Neural crest cell (in vitro differentiated cells): ENCODE measurements around the gene CLSTN2. TPM values are rescaled to one million over a fixed set of nuclear protein-coding genes. Genes with fewer than 3 reads are reported as not detected.

Experiments
- DNase-seq: peaks from one replicate; pipeline ENCODE4 v3.0.0; 2021; ENCODE audit warnings: low read depth, mixed read lengths, low spot score
- H3K27ac Mint-ChIP-seq: one replicate; pipeline ENCODE4 v1.8.0; 2021; ENCODE audit warnings: mild to moderate bottlenecking, mixed read lengths; ENCODE audit not compliant: unreplicated experiment
- H3K27me3 Mint-ChIP-seq: 2 replicates; pipeline ENCODE4 v1.8.0; 2021; ENCODE audit warnings: low read depth, mild to moderate bottlenecking, mixed read lengths
- H3K36me3 Mint-ChIP-seq: 2 replicates; pipeline ENCODE4 v1.8.0; 2021; ENCODE audit warnings: low read depth, mild to moderate bottlenecking, mixed read lengths
- H3K4me1 Mint-ChIP-seq: 2 replicates; pipeline ENCODE4 v1.8.0; 2021; ENCODE audit warnings: mixed read lengths
- H3K4me3 Mint-ChIP-seq: one replicate; pipeline ENCODE4 v1.8.0; 2021; ENCODE audit warnings: mild to moderate bottlenecking, mixed read lengths
- H3K9me3 Mint-ChIP-seq: 2 replicates; pipeline ENCODE4 v1.8.0; 2021; ENCODE audit warnings: mixed read lengths
- total RNA-seq: library from RNA; stranded (reverse); gene quantifications from 2 replicates; pipeline ENCODE4 v1.2.1, GENCODE V29; 2021
- TF ChIP-seq, protein P1 (sequence below): fragments of 200-600 bp; sonication (generic); conservative IDR thresholded peaks from 2 replicates; pipeline ENCODE4 v1.5.0; 2021; ENCODE audit warnings: antibody characterized with exemption, mild to moderate bottlenecking

CLSTN2 gene
- total RNA-seq, 1 donor from 2014 or later = 1.9 TPM

DNA sequence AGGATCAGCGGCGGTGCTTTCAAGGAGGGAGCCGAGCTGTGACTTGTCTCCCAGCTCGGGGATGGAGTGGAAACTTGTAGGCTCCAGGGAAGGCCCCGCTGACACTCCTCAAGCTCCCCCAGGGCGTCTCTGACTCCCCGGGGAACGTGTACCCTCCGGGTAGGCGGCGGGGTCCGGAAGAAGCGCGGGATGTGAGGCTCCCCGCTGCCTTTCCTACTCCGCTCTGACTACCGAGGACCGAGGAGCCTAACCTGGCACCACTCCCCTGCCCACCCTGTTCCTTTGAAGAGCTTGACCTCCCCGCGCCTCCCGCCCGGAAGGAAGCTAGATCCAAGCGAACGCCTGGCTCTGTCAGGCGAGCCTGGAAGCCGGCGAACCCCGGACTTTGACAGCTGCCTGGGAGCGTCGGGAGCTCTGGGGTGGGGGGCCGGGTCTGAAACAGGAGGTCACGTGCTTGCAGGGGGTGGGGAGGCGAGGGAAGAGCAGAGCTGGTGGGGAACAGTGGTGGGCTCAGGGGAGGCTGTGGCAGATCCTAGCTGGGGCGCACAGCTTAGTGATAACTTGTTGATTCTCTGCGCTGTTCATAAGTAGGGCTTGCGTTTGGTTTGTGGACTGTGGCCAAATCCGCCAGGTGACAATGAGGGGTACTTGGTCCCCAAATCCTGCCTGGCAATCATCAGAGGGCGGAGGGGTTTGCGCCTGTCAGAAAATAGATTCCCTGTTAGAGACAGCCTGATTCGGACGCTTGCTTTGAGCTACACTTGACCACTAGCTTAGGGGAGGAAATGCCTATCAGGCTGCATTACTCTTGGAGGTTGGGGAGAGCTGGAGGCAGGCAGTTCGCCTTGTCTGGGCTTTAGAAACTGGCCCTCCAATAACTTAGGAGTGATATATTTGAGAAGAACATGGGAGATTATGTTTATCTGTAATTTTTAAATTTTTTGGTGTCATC lies 1.2 kb downstream of the CLSTN2 start:
- H3K4me3 Mint-ChIP-seq = peak overlapping the region; percentile 84
- H3K27me3 Mint-ChIP-seq = peaks cover 57% of the 10 kb centered on the region
- DNase-seq = peak; percentile 7
- H3K4me1 Mint-ChIP-seq = peaks cover 21% of the 10 kb centered on the region
- TF ChIP-seq, protein P1, sequence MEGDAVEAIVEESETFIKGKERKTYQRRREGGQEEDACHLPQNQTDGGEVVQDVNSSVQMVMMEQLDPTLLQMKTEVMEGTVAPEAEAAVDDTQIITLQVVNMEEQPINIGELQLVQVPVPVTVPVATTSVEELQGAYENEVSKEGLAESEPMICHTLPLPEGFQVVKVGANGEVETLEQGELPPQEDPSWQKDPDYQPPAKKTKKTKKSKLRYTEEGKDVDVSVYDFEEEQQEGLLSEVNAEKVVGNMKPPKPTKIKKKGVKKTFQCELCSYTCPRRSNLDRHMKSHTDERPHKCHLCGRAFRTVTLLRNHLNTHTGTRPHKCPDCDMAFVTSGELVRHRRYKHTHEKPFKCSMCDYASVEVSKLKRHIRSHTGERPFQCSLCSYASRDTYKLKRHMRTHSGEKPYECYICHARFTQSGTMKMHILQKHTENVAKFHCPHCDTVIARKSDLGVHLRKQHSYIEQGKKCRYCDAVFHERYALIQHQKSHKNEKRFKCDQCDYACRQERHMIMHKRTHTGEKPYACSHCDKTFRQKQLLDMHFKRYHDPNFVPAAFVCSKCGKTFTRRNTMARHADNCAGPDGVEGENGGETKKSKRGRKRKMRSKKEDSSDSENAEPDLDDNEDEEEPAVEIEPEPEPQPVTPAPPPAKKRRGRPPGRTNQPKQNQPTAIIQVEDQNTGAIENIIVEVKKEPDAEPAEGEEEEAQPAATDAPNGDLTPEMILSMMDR = no peak
- H3K9me3 Mint-ChIP-seq = no peaks in the 10 kb centered on the region
- no peak overlapping the region for H3K27ac Mint-ChIP-seq
- H3K36me3 Mint-ChIP-seq = no peaks in the 10 kb centered on the region

DNA sequence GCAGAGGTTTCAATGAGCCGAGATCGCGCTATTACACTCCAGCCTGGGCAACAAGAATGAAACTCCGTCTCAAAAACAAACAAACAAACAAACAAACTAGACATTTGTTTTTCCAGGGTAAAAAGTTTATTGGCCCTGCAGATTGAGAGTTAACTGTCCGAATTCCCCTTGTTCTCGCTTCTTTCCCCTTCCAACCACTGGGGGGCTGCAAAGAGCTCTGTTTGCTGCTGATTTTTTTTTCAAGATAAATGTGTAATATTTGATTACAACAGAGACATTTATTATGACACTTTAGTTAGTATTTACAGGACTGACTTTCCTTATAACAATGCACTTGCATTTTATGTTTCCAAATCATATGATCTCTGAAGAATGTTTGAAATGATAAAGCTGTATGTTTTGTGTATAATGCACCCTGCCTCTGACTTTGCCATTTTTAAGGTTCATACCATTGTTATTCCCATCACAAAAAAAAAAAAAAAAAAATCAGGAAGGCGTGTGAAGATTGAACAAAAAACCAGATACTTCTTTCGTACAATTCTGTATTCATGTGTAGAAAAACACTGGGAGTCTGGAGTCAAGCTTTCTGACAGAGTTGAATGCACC lies 2.8 kb downstream of the CLSTN2 start:
- no peak overlapping the region for H3K27ac Mint-ChIP-seq
- peaks cover 61% of the 10 kb centered on the region for H3K27me3 Mint-ChIP-seq
- TF ChIP-seq, protein P1 = peak; percentile 85
- H3K9me3 Mint-ChIP-seq = no peaks in the 10 kb centered on the region
- peak overlapping the region; percentile 82 for H3K4me3 Mint-ChIP-seq
- DNase-seq = peak; percentile 43
- H3K36me3 Mint-ChIP-seq = no peaks in the 10 kb centered on the region
- peaks cover 21% of the 10 kb centered on the region for H3K4me1 Mint-ChIP-seq

DNA sequence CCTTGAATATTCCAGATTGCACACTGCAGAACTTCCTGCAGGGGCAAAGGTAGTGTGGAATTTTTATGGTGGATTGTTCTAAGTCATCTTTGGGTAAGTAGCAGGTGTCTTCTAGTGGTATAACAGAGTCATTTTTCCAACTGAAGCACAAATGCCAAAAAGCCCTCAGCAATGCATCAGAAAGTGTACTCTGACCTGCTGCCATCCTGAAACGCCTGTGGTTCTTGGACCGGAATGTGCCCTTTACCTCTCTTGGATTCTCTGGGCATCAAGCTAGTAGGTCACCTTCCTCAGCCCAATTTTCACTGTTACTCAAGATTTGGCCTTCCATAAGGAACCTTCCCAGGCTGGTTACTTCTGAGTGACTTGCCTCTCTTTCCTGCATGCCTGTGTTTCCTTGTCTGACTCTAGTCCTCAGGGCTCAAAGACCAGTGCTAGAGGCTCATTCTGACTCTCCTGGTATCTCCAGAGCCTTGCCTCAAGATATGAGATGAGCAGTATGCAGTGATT lies 4.8 kb downstream of the CLSTN2 start:
- Mint-ChIP-seq H3K27ac (no peak overlapping the region), H3K27me3 (peaks cover 45% of the 10 kb centered on the region)
- TF ChIP-seq, protein P1 = no peak

DNA sequence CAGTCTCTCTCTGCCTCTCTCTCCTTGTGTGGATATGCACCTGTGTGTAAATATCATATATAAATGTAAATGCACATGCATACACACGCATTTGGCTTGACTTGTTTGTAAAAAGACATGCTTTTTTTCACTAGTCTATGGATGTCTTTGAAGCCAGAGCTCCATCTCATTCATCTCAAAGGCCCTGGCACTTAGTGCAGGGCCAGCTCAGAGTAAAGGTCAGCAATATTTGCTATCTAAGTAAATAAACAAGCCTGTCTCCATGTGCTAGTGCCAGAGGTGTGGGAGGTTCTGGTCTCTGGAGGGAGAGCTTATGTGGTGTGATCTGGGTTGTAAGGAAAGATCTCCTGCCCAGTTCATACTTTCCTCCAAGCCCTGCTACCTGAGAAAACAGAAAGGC lies 5.6 kb downstream of the CLSTN2 start:
- H3K36me3 Mint-ChIP-seq = no peaks in the 10 kb centered on the region
- no peak overlapping the region for H3K4me3 Mint-ChIP-seq
- TF ChIP-seq, protein P1 = no peak
- H3K4me1 Mint-ChIP-seq = peaks cover 20% of the 10 kb centered on the region
- H3K27me3 Mint-ChIP-seq = peaks cover 42% of the 10 kb centered on the region
- no peaks in the 10 kb centered on the region for H3K9me3 Mint-ChIP-seq
- H3K27ac Mint-ChIP-seq = no peak overlapping the region
- no peak for DNase-seq

More for the DNA sequence above, 4.8 kb downstream of the CLSTN2 start:
- Mint-ChIP-seq H3K9me3 (no peaks in the 10 kb centered on the region), H3K4me1 (peaks cover 15% of the 10 kb centered on the region), H3K4me3 (no peak overlapping the region), H3K36me3 (no peaks in the 10 kb centered on the region)
- DNase-seq = no peak

DNA sequence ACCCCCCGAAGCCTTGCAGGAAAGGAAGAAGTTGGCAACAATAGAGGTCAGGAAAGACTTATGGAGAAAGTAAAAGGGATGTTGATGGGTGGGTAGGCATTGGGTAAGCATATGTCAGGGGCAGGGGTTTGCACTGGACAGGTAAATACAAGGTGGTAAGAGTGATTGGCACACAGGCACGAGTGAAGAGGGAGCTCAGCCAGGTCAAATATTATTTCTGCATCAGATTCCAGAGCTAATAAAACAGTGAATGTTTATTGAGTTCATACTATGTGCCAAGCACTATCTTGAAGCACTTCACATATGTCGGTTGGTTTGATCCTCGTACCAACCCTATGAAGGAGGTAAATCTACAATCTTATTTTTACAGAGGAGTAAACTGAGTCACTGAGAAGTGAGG lies 6.6 kb downstream of the CLSTN2 start:
- no peaks in the 10 kb centered on the region for H3K9me3 Mint-ChIP-seq
- H3K27ac Mint-ChIP-seq = no peak overlapping the region
- TF ChIP-seq, protein P1 = no peak
- H3K27me3 Mint-ChIP-seq = peaks cover 33% of the 10 kb centered on the region
- H3K4me3 Mint-ChIP-seq = no peak overlapping the region
- no peak for DNase-seq
- H3K4me1 Mint-ChIP-seq = peaks cover 10% of the 10 kb centered on the region
- H3K36me3 Mint-ChIP-seq = no peaks in the 10 kb centered on the region
